ENCODE results near the gene GDI2. TPM values are rescaled to one million over a fixed set of nuclear protein-coding genes. Genes with fewer than 3 reads are reported as not detected.

Gene GDI2
- total and polyA plus RNA-seq, 9 of the 15 experiments (the other 6 are each of a cell fraction or from before 2014, with no cell fraction given), result 262 to 424 (median 287) TPM

DNA sequence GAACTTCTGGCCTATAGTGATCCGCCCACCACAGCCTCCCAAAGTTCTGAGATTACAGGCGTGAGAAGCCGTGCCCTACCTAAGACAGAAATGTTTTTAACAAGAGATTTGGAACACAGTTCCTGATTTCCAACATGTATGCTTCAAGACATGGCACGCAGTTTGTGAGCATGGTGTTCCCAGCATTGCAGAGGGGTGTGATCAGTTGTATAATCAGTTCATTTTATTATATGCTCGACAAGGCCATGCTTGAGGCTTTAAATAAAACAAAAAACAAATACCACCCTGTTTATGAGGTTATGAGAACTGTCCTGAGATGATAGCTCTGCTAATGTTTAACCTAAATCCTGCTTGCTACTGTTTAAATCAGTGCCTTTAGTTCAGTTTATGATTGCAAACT, 68.4 kb downstream of the GDI2 start:
- WGBS (ENCODE audit: insufficient coverage, low coverage, missing lambda C conversion rate), result 90% methylated on average over 5 of the region's 5 CpGs
- in situ Hi-C loops (cut with MboI), result no loop called here
- CTCF ChIA-PET (ENCODE audit: low intra/inter-chr PET ratio), result no interaction called here

More for the DNA sequence above, 68.4 kb downstream of the GDI2 start:
- Histone ChIP-seq H3K4me1 (replicated peaks in 1 of 2; ENCODE audit: control insufficient read depth in 2 of 2, insufficient read depth in 2 of 2, low read length in 2 of 2) (no peaks in the 10 kb centered on the region), H2AFZ (ENCODE audit: low read depth, low read length) (no peak overlapping the region), H4K20me1 (replicated peaks; ENCODE audit: control insufficient read depth, insufficient read depth, low read length) (no peaks in the 10 kb centered on the region), H3K27ac (ENCODE audit: extremely low read depth, low read depth, low read length) (no peak overlapping the region), H3K4me2 (ENCODE audit: insufficient read depth, low read length) (no peak overlapping the region), H3K9me1 (ENCODE audit: control insufficient read depth, insufficient read depth, low read length) (no peaks in the 10 kb centered on the region), H3K27me3 (ENCODE audit: control insufficient read depth in 2 of 2, insufficient read depth in 2 of 2, low read length in 2 of 2) (no peaks in the 10 kb centered on the region), H3K4me3 (no peak overlapping the region), H3K9ac (ENCODE audit: insufficient read depth in 1 of 2, low read depth in 2 of 2, low read length in 2 of 2) (no peak overlapping the region), H3K9me3 (replicated peaks; ENCODE audit: control insufficient read depth, insufficient read depth, low read depth, low read length) (no peaks in the 10 kb centered on the region), H3K36me3 (ENCODE audit: control insufficient read depth, insufficient read depth, low read length) (peaks cover 95% of the 10 kb centered on the region), H3K79me2 (ENCODE audit: control insufficient read depth, insufficient read depth, low read length) (no peaks in the 10 kb centered on the region)
- FAIRE-seq, result no peak
- intact Hi-C loops (cut with micrococcal nuclease), result no loop called here
- DNase-seq (ENCODE audit: extremely low read depth in 1 of 4, low spot score in 3 of 4), result no peak
- no peak for ATAC-seq
- BruUV-seq (replicated peaks), result no TSS peak
- POLR2A ChIA-PET, result interaction anchor here (0.7 kb wide), 1 partner anchor 52 kb away, joined by 3 read pairs; no protein-coding TSS in a partner anchor
- TF ChIP-seq CC2D1A (IDR thresholded peaks at IDR 0.05) (no peak), SIX5 (IDR thresholded peaks at IDR 0.05; ENCODE audit: borderline replicate concordance in 1 of 2, insufficient read depth in 1 of 2, low read depth in 1 of 2, low read length in 2 of 2) (no peak), CEBPG (CRISPR knock-in tag; IDR thresholded peaks at IDR 0.05) (no peak), CEBPG (tag; conservative IDR thresholded peaks at IDR 0.05 in 1 of 2, IDR thresholded peaks at IDR 0.05 in 1 of 2) (no peak), ZNF589 (CRISPR knock-in tag; IDR thresholded peaks at IDR 0.05; ENCODE audit: low read depth) (no peak)
- TF ChIP-seq, protein P1, sequence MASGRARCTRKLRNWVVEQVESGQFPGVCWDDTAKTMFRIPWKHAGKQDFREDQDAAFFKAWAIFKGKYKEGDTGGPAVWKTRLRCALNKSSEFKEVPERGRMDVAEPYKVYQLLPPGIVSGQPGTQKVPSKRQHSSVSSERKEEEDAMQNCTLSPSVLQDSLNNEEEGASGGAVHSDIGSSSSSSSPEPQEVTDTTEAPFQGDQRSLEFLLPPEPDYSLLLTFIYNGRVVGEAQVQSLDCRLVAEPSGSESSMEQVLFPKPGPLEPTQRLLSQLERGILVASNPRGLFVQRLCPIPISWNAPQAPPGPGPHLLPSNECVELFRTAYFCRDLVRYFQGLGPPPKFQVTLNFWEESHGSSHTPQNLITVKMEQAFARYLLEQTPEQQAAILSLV (tag; IDR thresholded peaks at IDR 0.05), result no peak
- TF ChIP-seq, protein P2, sequence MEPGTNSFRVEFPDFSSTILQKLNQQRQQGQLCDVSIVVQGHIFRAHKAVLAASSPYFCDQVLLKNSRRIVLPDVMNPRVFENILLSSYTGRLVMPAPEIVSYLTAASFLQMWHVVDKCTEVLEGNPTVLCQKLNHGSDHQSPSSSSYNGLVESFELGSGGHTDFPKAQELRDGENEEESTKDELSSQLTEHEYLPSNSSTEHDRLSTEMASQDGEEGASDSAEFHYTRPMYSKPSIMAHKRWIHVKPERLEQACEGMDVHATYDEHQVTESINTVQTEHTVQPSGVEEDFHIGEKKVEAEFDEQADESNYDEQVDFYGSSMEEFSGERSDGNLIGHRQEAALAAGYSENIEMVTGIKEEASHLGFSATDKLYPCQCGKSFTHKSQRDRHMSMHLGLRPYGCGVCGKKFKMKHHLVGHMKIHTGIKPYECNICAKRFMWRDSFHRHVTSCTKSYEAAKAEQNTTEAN (CRISPR knock-in tag; IDR thresholded peaks at IDR 0.05), result no peak

All from K562 (cell line).